Colonic mucosa (tissue), 4 donors: ENCODE data around the gene DARS1. TPM values are rescaled to one million over a fixed set of nuclear protein-coding genes. Genes with fewer than 3 reads are reported as not detected.

Experiments used
- DNase-seq: peaks from one replicate; pipeline ENCODE4 v3.0.0-alpha.2; 2020
- H3K27ac ChIP-seq: fragments of 200-600 bp; one replicate; pipeline ENCODE4 v1.8.0; 2021
- H3K27me3 ChIP-seq: fragments of 200-600 bp; one replicate; pipeline ENCODE4 v1.8.0; 2021
- H3K36me3 ChIP-seq: fragments of 200-600 bp; one replicate; pipeline ENCODE4 v1.8.0; 2021
- H3K4me1 ChIP-seq: fragments of 200-600 bp; one replicate; pipeline ENCODE4 v1.8.0; 2021; ENCODE audit warnings: mild to moderate bottlenecking
- H3K4me3 ChIP-seq: fragments of 200-600 bp; one replicate; pipeline ENCODE4 v1.8.0; 2021
- H3K9ac ChIP-seq, 2 donors: one replicate each; pipeline ENCODE4 v1.7.0; 2013; ENCODE audit warnings: control low read depth in 2 of 2, low read depth in 2 of 2, low read length in 2 of 2
- H3K9me3 ChIP-seq: fragments of 200-600 bp; one replicate; pipeline ENCODE4 v1.8.0; 2021
- intact Hi-C: fragments of 100-400 bp; cut with DNase I; formaldehyde crosslinking; loops from one replicate; pipeline ENCODE4 v1.14.1; 2022
- total RNA-seq, 2 donors: library from RNA; stranded (reverse); fragmentation: NEBNext Ultra II Directional in 1 of 2; extraction: Animal tissue kit (Norgen Biotek cat#: 25700) in 1 of 2; gene quantifications; one replicate each; pipeline ENCODE4 v1.2.1, GENCODE V29; 2021
- TF ChIP-seq, protein P1 (sequence below): fragments of 200-600 bp; IDR thresholded peaks from one replicate; pipeline ENCODE4 v1.8.0; 2022; ENCODE audit warnings: antibody characterized with exemption, mild to moderate bottlenecking
- donor health status: healthy.
- donor health status: DM: no; HTN: no; CAD: no.
- donor health status: DM: no; HTN: no; CAD: no.

Gene DARS1
- total RNA-seq, 2 donors from 2014 or later = 52.4 to 80.7 TPM

DNA sequence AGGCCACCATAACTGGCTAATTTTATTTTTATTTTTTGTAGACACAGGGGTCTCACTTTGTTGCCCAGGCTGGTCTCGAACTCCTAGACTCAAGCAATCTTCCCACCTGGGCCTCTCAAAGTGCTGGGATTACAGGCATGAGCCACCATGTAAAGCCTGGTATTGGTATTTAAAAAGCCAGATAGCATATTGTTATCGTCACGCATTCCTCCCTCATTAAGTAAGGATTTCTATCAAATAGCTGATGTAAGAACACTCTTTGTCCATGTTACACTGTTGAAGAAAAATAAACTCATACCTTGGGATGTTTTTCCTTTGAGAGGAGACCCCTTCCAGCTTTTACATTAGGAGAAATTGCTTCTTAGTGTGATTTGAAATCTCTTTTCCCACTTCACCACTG, 39.2 kb upstream of the DARS1 start:
- TF ChIP-seq, protein P1, sequence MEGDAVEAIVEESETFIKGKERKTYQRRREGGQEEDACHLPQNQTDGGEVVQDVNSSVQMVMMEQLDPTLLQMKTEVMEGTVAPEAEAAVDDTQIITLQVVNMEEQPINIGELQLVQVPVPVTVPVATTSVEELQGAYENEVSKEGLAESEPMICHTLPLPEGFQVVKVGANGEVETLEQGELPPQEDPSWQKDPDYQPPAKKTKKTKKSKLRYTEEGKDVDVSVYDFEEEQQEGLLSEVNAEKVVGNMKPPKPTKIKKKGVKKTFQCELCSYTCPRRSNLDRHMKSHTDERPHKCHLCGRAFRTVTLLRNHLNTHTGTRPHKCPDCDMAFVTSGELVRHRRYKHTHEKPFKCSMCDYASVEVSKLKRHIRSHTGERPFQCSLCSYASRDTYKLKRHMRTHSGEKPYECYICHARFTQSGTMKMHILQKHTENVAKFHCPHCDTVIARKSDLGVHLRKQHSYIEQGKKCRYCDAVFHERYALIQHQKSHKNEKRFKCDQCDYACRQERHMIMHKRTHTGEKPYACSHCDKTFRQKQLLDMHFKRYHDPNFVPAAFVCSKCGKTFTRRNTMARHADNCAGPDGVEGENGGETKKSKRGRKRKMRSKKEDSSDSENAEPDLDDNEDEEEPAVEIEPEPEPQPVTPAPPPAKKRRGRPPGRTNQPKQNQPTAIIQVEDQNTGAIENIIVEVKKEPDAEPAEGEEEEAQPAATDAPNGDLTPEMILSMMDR = no peak
- Histone ChIP-seq H3K4me1 (no peaks in the 10 kb centered on the region), H3K9me3 (no peaks in the 10 kb centered on the region), H3K27me3 (no peaks in the 10 kb centered on the region), H3K4me3 (no peak overlapping the region), H3K27ac (no peak overlapping the region), H3K36me3 (no peaks in the 10 kb centered on the region), H3K9ac (no peak overlapping the region)
- intact Hi-C loops = no loop called here
- DNase-seq = no peak

DNA sequence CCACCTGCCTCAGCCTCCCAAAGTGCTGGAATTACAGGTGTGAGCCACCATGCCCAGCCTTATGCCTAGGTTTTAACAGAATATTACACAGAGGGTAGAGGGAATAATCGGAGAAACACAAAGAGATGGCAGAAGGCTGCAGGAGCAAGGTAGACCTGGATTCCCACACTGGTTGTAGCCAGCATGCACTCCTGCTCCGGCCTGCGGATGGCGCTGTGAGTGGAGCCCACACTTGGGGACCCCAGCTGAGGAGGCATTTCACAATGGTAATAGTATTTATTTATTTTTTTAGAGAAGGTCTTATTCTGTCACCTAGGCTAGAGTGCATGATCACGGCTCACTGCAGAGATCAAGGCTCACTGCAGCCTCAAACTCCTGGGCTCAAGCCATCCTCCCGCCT, 38.8 kb upstream of the DARS1 start:
- Histone ChIP-seq H3K4me3 (no peak overlapping the region), H3K27me3 (no peaks in the 10 kb centered on the region), H3K9ac (no peak overlapping the region), H3K27ac (no peak overlapping the region), H3K4me1 (no peaks in the 10 kb centered on the region), H3K36me3 (no peaks in the 10 kb centered on the region), H3K9me3 (no peaks in the 10 kb centered on the region)
- DNase-seq = no peak
- intact Hi-C loops = no loop called here
- TF ChIP-seq, protein P1 = no peak

- Histone ChIP-seq H3K9me3 (no peaks in the 10 kb centered on the region), H3K4me3 (no peak overlapping the region), H3K9ac (no peak overlapping the region), H3K36me3 (no peaks in the 10 kb centered on the region), H3K27me3 (no peaks in the 10 kb centered on the region), H3K4me1 (no peaks in the 10 kb centered on the region), H3K27ac (no peak overlapping the region)
- TF ChIP-seq, protein P1 = no peak
- DNase-seq = no peak
- intact Hi-C loops = no loop called here
These were observed 38.0 kb upstream of the DARS1 start for GRCh38 chr2:136023416-136023815.

- Histone ChIP-seq H3K4me1 (no peaks in the 10 kb centered on the region), H3K9me3 (no peaks in the 10 kb centered on the region), H3K9ac (no peak overlapping the region), H3K4me3 (no peak overlapping the region), H3K36me3 (no peaks in the 10 kb centered on the region), H3K27ac (no peak overlapping the region), H3K27me3 (no peaks in the 10 kb centered on the region)
- no peak for DNase-seq
- intact Hi-C loops = no loop called here
- TF ChIP-seq, protein P1 = no peak
These were observed 37.1 kb upstream of the DARS1 start for GRCh38 chr2:136022396-136023146.

- Histone ChIP-seq H3K4me1 (no peaks in the 10 kb centered on the region), H3K4me3 (no peak overlapping the region), H3K36me3 (no peaks in the 10 kb centered on the region), H3K27ac (no peak overlapping the region), H3K9me3 (no peaks in the 10 kb centered on the region), H3K27me3 (no peaks in the 10 kb centered on the region), H3K9ac (no peak overlapping the region)
- intact Hi-C loops = no loop called here
- TF ChIP-seq, protein P1 = no peak
- no peak for DNase-seq
These were observed 36.5 kb upstream of the DARS1 start for GRCh38 chr2:136021976-136022375.
